GM12865 (cell line): ENCODE measurements around the gene PLPP7.
"Not testable (repeated sequence)": the region's sequence is repeated elsewhere in the genome, so short reads cannot be mapped to it uniquely, and the experiment has no call there.

Experiments
- DNase-seq: peaks from one replicate; pipeline ENCODE4 v3.0.0; 2010; ENCODE audit warnings: low read depth
- H3K4me3 ChIP-seq: 2 replicates; pipeline ENCODE4 v1.5.1; 2011; ENCODE audit warnings: mild to moderate bottlenecking, low read depth, low read length, control low read depth
- CTCF ChIP-seq: IDR thresholded peaks from 2 replicates; pipeline ENCODE4 v1.5.1; 2011; ENCODE audit warnings: low read length, control low read depth, low read depth, inconsistent platforms; ENCODE audit not compliant: insufficient read depth; ENCODE audit errors: missing control alignments

PLPP7 gene

DNA sequence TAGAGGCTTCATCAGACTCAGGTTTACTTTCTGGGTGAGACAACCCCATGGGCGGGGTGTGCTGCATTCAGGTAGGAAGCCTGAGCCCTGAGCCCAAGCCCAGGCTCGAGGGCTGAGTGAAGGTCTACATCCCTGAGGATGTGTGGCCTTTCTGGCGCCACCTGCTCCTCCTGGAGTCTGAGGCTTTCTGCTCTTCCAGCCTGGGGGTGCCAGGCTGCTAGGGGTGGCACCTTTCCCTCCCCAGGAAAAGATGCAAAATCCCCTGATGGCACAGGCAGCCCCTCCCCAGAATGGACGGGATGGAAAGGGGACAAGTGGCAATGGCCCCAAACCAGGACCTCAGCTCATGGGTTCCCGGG is 60.0 kb downstream of the PLPP7 start:
- no peak for DNase-seq
- no peak overlapping the region for H3K4me3 ChIP-seq
- TF ChIP-seq CTCF: no peak

DNA sequence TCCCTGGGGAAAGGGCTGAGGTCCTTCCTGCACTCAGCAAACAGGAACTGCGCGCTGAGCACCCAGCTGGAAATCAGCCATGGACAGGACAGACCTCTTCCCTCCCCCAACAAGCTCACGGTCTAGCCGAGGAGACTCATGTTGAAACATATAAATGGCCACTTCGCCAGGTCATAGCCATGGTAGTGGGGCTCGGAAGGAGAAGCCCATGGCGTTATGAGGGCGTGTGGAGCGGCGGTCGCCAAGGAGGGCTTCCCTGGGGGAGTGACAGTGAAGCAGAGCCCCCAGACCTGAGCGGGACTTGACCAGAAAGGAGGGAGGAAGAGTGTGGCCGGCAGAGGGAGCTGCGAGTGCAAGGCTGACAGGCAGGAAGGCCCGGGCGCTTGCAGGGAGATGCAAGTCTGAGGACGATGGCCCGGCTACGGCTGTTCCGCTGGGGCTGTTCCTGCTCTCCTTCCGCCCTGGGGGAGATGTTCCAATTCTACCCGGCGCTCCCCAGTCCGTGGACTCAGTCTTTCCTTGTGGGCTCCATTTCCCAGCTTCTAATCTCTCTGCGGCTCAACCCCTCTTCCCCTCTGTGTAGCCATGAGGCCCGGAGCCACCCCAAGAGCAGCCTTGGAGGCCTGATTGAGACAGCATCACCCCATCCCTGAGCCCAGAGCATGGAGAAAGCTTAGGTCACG is 60.5 kb downstream of the PLPP7 start:
- DNase-seq: peak; percentile 90
- TF ChIP-seq CTCF: peak; percentile 91
- no peak overlapping the region for H3K4me3 ChIP-seq

GRCh38 chr9:131356479-131356878 is 67.0 kb downstream of the PLPP7 start:
- not testable (repeated sequence) for H3K4me3 ChIP-seq, DNase-seq

DNA sequence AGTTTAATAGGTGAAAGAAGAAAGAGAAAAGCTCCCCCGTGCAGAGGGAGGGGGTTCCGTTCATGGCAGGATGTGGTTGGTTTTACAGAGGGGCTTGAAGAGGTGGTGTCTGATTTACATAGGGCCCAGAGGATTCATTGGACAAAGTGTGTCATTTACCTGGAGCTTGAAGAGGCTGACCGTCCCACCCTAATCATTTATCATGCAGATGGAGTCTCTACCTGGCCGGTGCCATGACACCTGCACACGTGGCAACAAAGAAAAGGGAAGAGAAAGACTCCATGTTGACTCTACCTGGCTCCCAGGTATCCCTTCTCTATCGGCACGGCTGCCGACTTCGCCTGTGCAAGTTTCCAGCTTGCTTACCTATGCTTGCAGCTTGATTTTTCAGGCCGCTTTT is 69.0 kb downstream of the PLPP7 start:
- TF ChIP-seq CTCF: no peak
- no peak overlapping the region for H3K4me3 ChIP-seq
- DNase-seq: no peak
